RKO (cell line): ENCODE results near the gene ARID4B.
A peak's percentile ranks its signal among the peaks of the same experiment; 100 is the strongest.
"Not testable (repeated sequence)": the region's sequence is repeated elsewhere in the genome, so short reads cannot be mapped to it uniquely, and the experiment has no call there.

ENCODE experiments used
- DNase-seq: peaks from one replicate; pipeline ENCODE4 v3.0.0-alpha.2; 2016; ENCODE audit warnings: low spot score

The ARID4B gene

GRCh38 chr1:235327559-235328270, at the start of gene ARID4B:
Gene ARID4B, minus strand, starts transcription at chr1:235328179. Its CDS starts 1,260 bp downstream, at chr1:235326919.
- no peak for DNase-seq

GRCh38 chr1:235375919-235376605, 48.1 kb upstream of the ARID4B start:
- DNase-seq = no peak

- peak; percentile 45 for DNase-seq
Measured at GRCh38 chr1:235369802-235370201, 41.8 kb upstream of the ARID4B start.

GRCh38 chr1:235368428-235368827, 40.4 kb upstream of the ARID4B start:
- no peak for DNase-seq

- peak; percentile 98 for DNase-seq
Measured at GRCh38 chr1:235367000-235367908, 39.3 kb upstream of the ARID4B start, which contains the start of gene TBCE. Gene TBCE, plus strand, starts transcription at chr1:235367427. Its CDS starts 12,623 bp downstream, at chr1:235380050.

GRCh38 chr1:235366286-235366685, 38.3 kb upstream of the ARID4B start:
- DNase-seq = no peak

- not testable (repeated sequence) for DNase-seq
Measured at GRCh38 chr1:235364189-235364588, 36.2 kb upstream of the ARID4B start.

GRCh38 chr1:235358899-235359298, 30.9 kb upstream of the ARID4B start:
- no peak for DNase-seq

GRCh38 chr1:235357485-235358373, 29.8 kb upstream of the ARID4B start:
- DNase-seq = no peak

- DNase-seq = no peak
Measured at GRCh38 chr1:235351898-235352297, 23.9 kb upstream of the ARID4B start.

- no peak for DNase-seq
Measured at GRCh38 chr1:235351441-235351840, 23.5 kb upstream of the ARID4B start.

GRCh38 chr1:235343726-235344125, 15.7 kb upstream of the ARID4B start:
- no peak for DNase-seq

GRCh38 chr1:235342471-235342870, 14.5 kb upstream of the ARID4B start:
- no peak for DNase-seq

GRCh38 chr1:235342039-235342438, 14.1 kb upstream of the ARID4B start:
- no peak for DNase-seq

- DNase-seq = no peak
Measured at GRCh38 chr1:235341334-235341733, 13.4 kb upstream of the ARID4B start.

GRCh38 chr1:235339746-235340145, 11.8 kb upstream of the ARID4B start:
- no peak for DNase-seq

GRCh38 chr1:235336903-235337302, 8.9 kb upstream of the ARID4B start:
- DNase-seq = no peak

- DNase-seq = no peak
Measured at GRCh38 chr1:235331401-235331800, 3.4 kb upstream of the ARID4B start.

- no peak for DNase-seq
Measured at GRCh38 chr1:235330918-235331285, 2.9 kb upstream of the ARID4B start.

- DNase-seq = peak; percentile 64
Measured at GRCh38 chr1:235329139-235329902, 1.3 kb upstream of the ARID4B start.
